GM23338 (cell line): ENCODE measurements around the gene SMC2. TPM values are rescaled to one million over a fixed set of nuclear protein-coding genes. Genes with fewer than 3 reads are reported as not detected.

Source experiments
- ATAC-seq: fragments of 200-7000 bp; cut with Tn5 transposase; 3 replicates; pipeline ENCODE4 v1.9.1; 2020
- DNase-seq: peaks from one replicate; pipeline ENCODE4 v3.0.0-alpha.2; 2015; ENCODE audit warnings: low spot score
- H2AFZ ChIP-seq: fragments of 200-600 bp; sonication (generic); 2 replicates; pipeline ENCODE4 v1.8.0; 2016; ENCODE audit warnings: antibody characterized with exemption, mild to moderate bottlenecking, moderate library complexity
- H3F3A ChIP-seq: fragments of 200-600 bp; sonication (generic); replicated peaks from 2 replicates; pipeline ENCODE4 v1.8.0; 2017; ENCODE audit warnings: antibody characterized with exemption, mixed run types, low read depth
- H3K27ac ChIP-seq: fragments of 200-600 bp; sonication (generic); 2 replicates; pipeline ENCODE4 v1.6.1; 2016; ENCODE audit warnings: low read depth
- H3K27me3 ChIP-seq: fragments of 200-600 bp; sonication (generic); 2 replicates; pipeline ENCODE4 v1.8.0; 2016; ENCODE audit warnings: mild to moderate bottlenecking, mixed run types, moderate library complexity; ENCODE audit not compliant: insufficient read depth
- H3K36me3 ChIP-seq: fragments of 200-600 bp; sonication (generic); 2 replicates; pipeline ENCODE4 v1.8.0; 2016; ENCODE audit warnings: mild to moderate bottlenecking; ENCODE audit not compliant: insufficient read depth
- H3K4me1 ChIP-seq: fragments of 200-600 bp; sonication (generic); 2 replicates; pipeline ENCODE4 v1.8.0; 2016; ENCODE audit warnings: mild to moderate bottlenecking, moderate library complexity; ENCODE audit not compliant: insufficient read depth
- H3K4me2 ChIP-seq: fragments of 200-600 bp; sonication (generic); 2 replicates; pipeline ENCODE4 v1.7.1; 2017; ENCODE audit warnings: mixed run types
- H3K4me3 ChIP-seq: fragments of 200-600 bp; sonication (generic); 2 replicates; pipeline ENCODE4 v1.6.1; 2016; ENCODE audit warnings: mixed run types
- H3K79me2 ChIP-seq: fragments of 200-600 bp; sonication (generic); replicated peaks from 2 replicates; pipeline ENCODE4 v1.8.0; 2017; ENCODE audit warnings: mild to moderate bottlenecking; ENCODE audit not compliant: insufficient read depth
- H3K9me2 ChIP-seq: fragments of 200-600 bp; sonication (generic); 2 replicates; pipeline ENCODE4 v1.8.0; 2017; ENCODE audit not compliant: insufficient read depth
- H4K20me1 ChIP-seq: fragments of 200-600 bp; sonication (generic); replicated peaks from 2 replicates; pipeline ENCODE4 v1.8.0; 2017; ENCODE audit warnings: mild to moderate bottlenecking; ENCODE audit not compliant: insufficient read depth
- H3K27ac Mint-ChIP-seq: 2 replicates; pipeline ENCODE4 v1.8.0; 2020; ENCODE audit warnings: inconsistent platforms, mild to moderate bottlenecking, moderate library complexity, mixed read lengths
- H3K27me3 Mint-ChIP-seq: 3 replicates; pipeline ENCODE4 v1.8.0; 2022; ENCODE audit warnings: low read depth, mild to moderate bottlenecking, moderate library complexity, mixed read lengths, inconsistent platforms; ENCODE audit not compliant: insufficient read depth, poor library complexity
- H3K36me3 Mint-ChIP-seq: 3 replicates; pipeline ENCODE4 v1.8.0; 2021; ENCODE audit warnings: low read depth, mild to moderate bottlenecking, inconsistent platforms, moderate library complexity, mixed read lengths
- H3K4me1 Mint-ChIP-seq: 3 replicates; pipeline ENCODE4 v1.8.0; 2020; ENCODE audit warnings: mild to moderate bottlenecking, inconsistent platforms, mixed read lengths
- H3K4me3 Mint-ChIP-seq: 3 replicates; pipeline ENCODE4 v1.8.0; 2021; ENCODE audit warnings: moderate library complexity, mild to moderate bottlenecking, inconsistent platforms, mixed read lengths
- H3K9me3 Mint-ChIP-seq: 3 replicates; pipeline ENCODE4 v1.8.0; 2020; ENCODE audit warnings: moderate library complexity, mild to moderate bottlenecking, inconsistent platforms, mixed read lengths
- CREB1 ChIP-seq: fragments of 250-450 bp; sonication (Bioruptor Pico); IDR thresholded peaks from 2 replicates; pipeline ENCODE4 v1.5.0; 2020; ENCODE audit warnings: low read depth, mild to moderate bottlenecking, moderate library complexity
- CTCF ChIP-seq, 2 experiments: fragments of 200-600 bp in 1 of 2; sonication (generic) in 1 of 2; conservative IDR thresholded peaks; 2 replicates each; pipeline versions ENCODE4 v1.5.1 to v1.6.1; 2016 to 2017; ENCODE audit warnings: antibody characterized with exemption in 2 of 2, low read depth in 2 of 2, mild to moderate bottlenecking in 2 of 2, moderate library complexity in 1 of 2
- ETS1 ChIP-seq: IDR thresholded peaks from 2 replicates; pipeline ENCODE4 v1.6.1; 2016; ENCODE audit warnings: antibody characterized with exemption
- EZH2 ChIP-seq: fragments of 200-600 bp; sonication (generic); IDR thresholded peaks from one replicate; pipeline ENCODE4 v1.8.0; 2017; ENCODE audit warnings: antibody characterized with exemption, mild to moderate bottlenecking, low read depth; ENCODE audit not compliant: unreplicated experiment
- EZH2phosphoT487 ChIP-seq: fragments of 200-600 bp; sonication (generic); IDR thresholded peaks from one replicate; pipeline ENCODE4 v1.8.1; 2018; ENCODE audit warnings: antibody characterized with exemption; ENCODE audit not compliant: unreplicated experiment
- JUNB ChIP-seq: IDR thresholded peaks from one replicate; pipeline ENCODE4 v1.6.1; 2016; ENCODE audit warnings: antibody characterized with exemption; ENCODE audit not compliant: unreplicated experiment
- NANOG ChIP-seq: IDR thresholded peaks from 2 replicates; pipeline ENCODE4 v1.6.1; 2016; ENCODE audit warnings: antibody characterized with exemption, borderline replicate concordance
- POLR2AphosphoS5 ChIP-seq: IDR thresholded peaks from 2 replicates; pipeline ENCODE4 v1.6.1; 2016; ENCODE audit warnings: antibody characterized with exemption, low read depth
- REST ChIP-seq: IDR thresholded peaks from one replicate; pipeline ENCODE4 v1.6.1; 2018; ENCODE audit warnings: antibody characterized with exemption; ENCODE audit not compliant: unreplicated experiment
- STAT1 ChIP-seq: IDR thresholded peaks from one replicate; pipeline ENCODE4 v1.6.1; 2016; ENCODE audit warnings: antibody characterized with exemption; ENCODE audit not compliant: unreplicated experiment
- ZNF114 ChIP-seq: fragments of 250-450 bp; sonication (Bioruptor Pico); IDR thresholded peaks from 2 replicates; pipeline ENCODE4 v1.5.0; 2020; ENCODE audit warnings: mild to moderate bottlenecking, moderate library complexity
- ZNF331 ChIP-seq: fragments of 250-450 bp; sonication (Bioruptor Pico); IDR thresholded peaks from 2 replicates; pipeline ENCODE4 v1.5.0; 2020; ENCODE audit warnings: low read depth, mild to moderate bottlenecking, moderate library complexity
- ZNF462 ChIP-seq: fragments of 250-450 bp; sonication (Bioruptor Pico); IDR thresholded peaks from 2 replicates; pipeline ENCODE4 v1.5.0; 2020; ENCODE audit warnings: mild to moderate bottlenecking, moderate library complexity
- polyA plus RNA-seq: library from polyadenylated mRNA; unstranded; fragments of >200 nt; fragmentation: Nextera tagmentation; extraction: Ambion mirVana; gene quantifications from 2 replicates; pipeline ENCODE4 v1.2.1, GENCODE V29; 2016
- total RNA-seq: library from RNA; depleted of rRNA; stranded (reverse); fragments of >200 nt; shearing (Covaris generic); gene quantifications from 2 replicates; pipeline ENCODE4 v1.2.3, GENCODE V29; 2014

SMC2 gene
- total and polyA plus RNA-seq, 2 experiments from 2014 or later = 32.7 to 123 TPM

GRCh38 chr9:104142799-104143549, 48.9 kb downstream of the SMC2 start:
- H3K4me1 Mint-ChIP-seq = no peaks in the 10 kb centered on the region
- Histone ChIP-seq H3K79me2 (no peaks in the 10 kb centered on the region), H4K20me1 (no peaks in the 10 kb centered on the region), H3K27ac (no peak overlapping the region), H3K4me1 (no peaks in the 10 kb centered on the region), H3F3A (no peaks in the 10 kb centered on the region), H3K36me3 (no peaks in the 10 kb centered on the region; the same call in 1 of the 2 replicates), H3K4me2 (no peak overlapping the region), H3K27me3 (no peaks in the 10 kb centered on the region), H3K9me2 (no peaks in the 10 kb centered on the region), H2AFZ (no peak overlapping the region), H3K4me3 (no peak overlapping the region)
- DNase-seq = no peak
- no peak for ATAC-seq
- TF ChIP-seq EZH2phosphoT487 (no peak), ZNF114 (CRISPR knock-in tag) (no peak), ZNF331 (no peak), ETS1 (no peak), CTCF (conservative IDR thresholded peaks at IDR 0.05; ENCODE audit: low read depth in 2 of 2) (no peak), EZH2 (no peak), JUNB (no peak), REST (no peak), NANOG (no peak), CREB1 (no peak), ZNF462 (CRISPR knock-in tag) (no peak), STAT1 (no peak), POLR2AphosphoS5 (no peak)
- H3K27me3 Mint-ChIP-seq = no peaks in the 10 kb centered on the region
- H3K27ac Mint-ChIP-seq = no peak overlapping the region
- no peak overlapping the region for H3K4me3 Mint-ChIP-seq
- no peaks in the 10 kb centered on the region for H3K9me3 Mint-ChIP-seq
- H3K36me3 Mint-ChIP-seq = peaks cover 6% of the 10 kb centered on the region; the same call in 1 of the 3 replicates
